Thoracic aorta (tissue), 2 donors: ENCODE results near the gene CLDND2. TPM values are rescaled to one million over a fixed set of nuclear protein-coding genes. Genes with fewer than 3 reads are reported as not detected.

Source experiments
- ATAC-seq: fragments of 150-250 bp; one replicate; pipeline ENCODE4 v1.8.0; 2017; ENCODE audit warnings: low read depth; ENCODE audit not compliant: insufficient number of reproducible peaks, low FRiP score
- DNase-seq: peaks from one replicate; pipeline ENCODE4 v3.0.0-alpha.2; 2020; ENCODE audit warnings: low spot score
- H3K27ac ChIP-seq, 2 donors: fragments of 200-600 bp; sonication (generic); 1 replicate in 1 of 2; 2 replicates in 1 of 2; pipeline ENCODE4 v1.5.1; 2016; ENCODE audit warnings: mild to moderate bottlenecking in 2 of 2, moderate library complexity in 2 of 2
- H3K27me3 ChIP-seq: fragments of 200-600 bp; sonication (generic); replicated peaks from 2 replicates; pipeline ENCODE4 v1.6.0; 2016; ENCODE audit warnings: mild to moderate bottlenecking; ENCODE audit not compliant: insufficient read depth
- H3K36me3 ChIP-seq: fragments of 200-600 bp; sonication (generic); one replicate; pipeline ENCODE4 v1.5.1; 2016
- H3K4me1 ChIP-seq, 2 donors: fragments of 200-600 bp; sonication (generic); 1 replicate in 1 of 2; 2 replicates in 1 of 2; pipeline versions ENCODE4 v1.5.1 to v1.6.0; 2016; ENCODE audit warnings: low read depth in 2 of 2, mild to moderate bottlenecking in 1 of 2; ENCODE audit not compliant: control insufficient read depth in 1 of 2
- H3K4me3 ChIP-seq: fragments of 200-600 bp; sonication (generic); 2 replicates; pipeline ENCODE4 v1.5.1; 2016; ENCODE audit warnings: mild to moderate bottlenecking
- H3K9me3 ChIP-seq: fragments of 200-600 bp; sonication (generic); 2 replicates; pipeline ENCODE4 v1.5.1; 2016
- CTCF ChIP-seq: fragments of 200-600 bp; sonication (generic); IDR thresholded peaks from one replicate; pipeline ENCODE4 v1.5.1; 2019; ENCODE audit warnings: antibody characterized with exemption
- total RNA-seq, 2 donors: library from RNA; depleted of rRNA; stranded (reverse); fragments of >200 nt; gene quantifications; one replicate each; pipeline versions ENCODE4 v1.1.0 to v1.2.3, GENCODE V29; 2016

CLDND2 gene
- total RNA-seq, 2 donors from 2014 or later: not detected

DNA sequence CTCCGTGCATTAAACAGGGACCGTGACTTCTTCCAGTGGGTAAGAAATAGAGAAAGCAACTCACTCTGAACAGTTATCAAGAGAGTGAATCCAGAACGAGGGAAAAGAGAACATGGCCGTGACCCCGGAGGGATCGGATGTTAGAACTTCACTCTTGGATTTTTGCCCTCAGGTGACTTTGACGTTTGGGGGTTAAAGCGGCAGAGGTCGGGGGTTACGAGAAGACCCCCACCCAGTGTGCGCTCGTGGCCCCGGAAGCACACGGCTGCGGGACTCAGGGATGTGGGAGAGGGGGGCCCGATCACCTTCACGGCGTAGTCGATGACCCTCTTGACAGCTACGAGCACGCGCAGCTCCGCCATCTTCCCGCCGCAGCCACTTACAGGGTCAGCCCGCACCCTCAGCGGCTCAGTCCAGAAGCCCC lies 2.8 kb downstream of the CLDND2 start, which contains the start of gene ETFB:
ETFB (minus strand) TSS at position 424 of the 424 bp plus-strand sequence; CDS start at position 362, 62 bp downstream.
- DNase-seq: no peak

DNA sequence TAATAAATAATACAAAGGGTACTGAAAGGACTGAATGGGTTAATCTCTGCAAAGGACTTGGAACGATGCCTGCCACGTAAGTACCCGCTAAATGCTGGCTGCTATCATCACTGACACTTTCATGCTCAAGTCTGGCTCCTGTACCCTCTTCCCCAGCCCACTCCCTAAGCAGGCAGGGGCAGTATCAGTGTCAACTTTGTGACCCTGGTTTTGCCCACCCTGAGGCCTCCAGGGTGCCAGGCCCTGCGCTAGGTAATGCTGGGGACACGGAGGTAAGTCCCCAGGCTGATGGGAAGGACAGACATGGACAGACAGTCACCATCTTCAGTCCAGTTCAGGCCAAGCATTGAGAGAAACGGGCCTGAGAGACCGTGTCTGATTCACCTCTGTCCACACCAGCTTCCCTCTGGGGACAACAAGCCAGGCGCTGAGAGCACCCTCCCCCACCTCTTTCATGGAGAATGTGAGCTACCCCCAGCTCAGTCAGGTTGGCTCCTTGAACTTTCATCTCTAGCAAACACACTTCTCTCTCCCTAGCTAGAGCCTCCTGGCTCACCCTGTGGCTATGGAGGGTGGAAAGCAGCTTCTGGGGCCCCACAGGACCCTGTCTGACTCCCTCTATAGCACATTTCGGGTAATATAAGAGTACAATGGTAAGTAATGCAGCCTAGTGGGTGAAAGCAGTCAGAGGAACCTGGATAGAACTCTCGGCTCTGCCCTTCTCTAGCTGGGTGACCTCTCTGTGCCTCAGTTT lies 3.4 kb downstream of the CLDND2 start:
- no peak for DNase-seq
- Histone ChIP-seq H3K4me1 (peaks cover 7 to 22% of the 10 kb centered on the region in 2 donors), H3K4me3 (peak overlapping the region; percentile 81), H3K36me3 (no peaks in the 10 kb centered on the region), H3K27me3 (no peaks in the 10 kb centered on the region), H3K27ac (peak overlapping the region; percentile 78 to 84), H3K9me3 (no peaks in the 10 kb centered on the region)
- no peak for TF ChIP-seq CTCF
- ATAC-seq: no peak

More for the DNA sequence above, 2.8 kb downstream of the CLDND2 start, which contains the start of gene ETFB:
- ATAC-seq: no peak
- no peak for TF ChIP-seq CTCF
- peak within 1 kb of the TSS; percentile 81 for H3K4me3 ChIP-seq
- peak within 1 kb of the TSS; percentile 84 to 95 for H3K27ac ChIP-seq
- H3K36me3 ChIP-seq: no peaks in the 10 kb centered on the region
- peaks cover 7 to 22% of the 10 kb centered on the region in 2 donors for H3K4me1 ChIP-seq
- no peaks in the 10 kb centered on the region for H3K27me3 ChIP-seq
- H3K9me3 ChIP-seq: no peaks in the 10 kb centered on the region

- TF ChIP-seq CTCF: no peak
- Histone ChIP-seq H3K27ac (no peak overlapping the region), H3K4me1 (peaks cover 7 to 22% of the 10 kb centered on the region in 2 donors), H3K36me3 (no peaks in the 10 kb centered on the region), H3K4me3 (no peak overlapping the region), H3K9me3 (no peaks in the 10 kb centered on the region), H3K27me3 (no peaks in the 10 kb centered on the region)
- ATAC-seq (no peak), DNase-seq (no peak)
These were observed 4.3 kb downstream of the CLDND2 start for GRCh38 chr19:51364200-51365106.

- H3K9me3 ChIP-seq: no peaks in the 10 kb centered on the region
- peaks cover 7 to 16% of the 10 kb centered on the region in 2 donors for H3K4me1 ChIP-seq
- H3K4me3 ChIP-seq: no peak overlapping the region
- no peaks in the 10 kb centered on the region for H3K27me3 ChIP-seq
- DNase-seq: no peak
- no peaks in the 10 kb centered on the region for H3K36me3 ChIP-seq
- ATAC-seq: no peak
- H3K27ac ChIP-seq: no peak overlapping the region
- no peak for TF ChIP-seq CTCF
These were observed 7.6 kb downstream of the CLDND2 start for GRCh38 chr19:51361239-51361638.

- Histone ChIP-seq H3K4me3 (no peak overlapping the region), H3K27ac (no peak overlapping the region), H3K4me1 (peaks cover 0 to 1% of the 10 kb centered on the region in 2 donors), H3K27me3 (no peaks in the 10 kb centered on the region), H3K36me3 (no peaks in the 10 kb centered on the region), H3K9me3 (no peaks in the 10 kb centered on the region)
- ATAC-seq (no peak), DNase-seq (no peak)
- TF ChIP-seq CTCF: no peak
These were observed 9.5 kb downstream of the CLDND2 start for GRCh38 chr19:51359294-51359693.
